Measurements from ENCODE around the gene TSC22D3. TPM values are rescaled to one million over a fixed set of nuclear protein-coding genes. Genes with fewer than 3 reads are reported as not detected.

TSC22D3 gene
- total RNA-seq, 1 donor = 57.2 TPM

- H4K20me1 ChIP-seq (ENCODE audit: insufficient read depth, low read length) = no peaks in the 10 kb centered on the region
- no peak overlapping the region for H3K4me3 ChIP-seq (ENCODE audit: insufficient read depth, low read length)
- no peaks in the 10 kb centered on the region for H3K36me3 ChIP-seq (ENCODE audit: insufficient read depth, low read length)
- H3K79me2 ChIP-seq (ENCODE audit: insufficient read depth, low read length) = no peaks in the 10 kb centered on the region
- no peak overlapping the region for H3K4me2 ChIP-seq (ENCODE audit: insufficient read depth, low read length)
- H3K27ac ChIP-seq (ENCODE audit: low read depth, low read length) = no peak overlapping the region
- DNase-seq (ENCODE audit: insufficient read length, low spot score, missing footprints) = no peak
- no peaks in the 10 kb centered on the region for H3K9me3 ChIP-seq (ENCODE audit: low read depth, low read length)
- H2AFZ ChIP-seq (ENCODE audit: low read length) = no peak overlapping the region
- peaks cover 6% of the 10 kb centered on the region for H3K4me1 ChIP-seq (ENCODE audit: insufficient read depth, low read length)
- no peaks in the 10 kb centered on the region for H3K27me3 ChIP-seq (ENCODE audit: insufficient read depth, low read length)
- TF ChIP-seq CTCF (IDR thresholded peaks at IDR 0.05; ENCODE audit: extremely low read depth, low read depth, low read length) = no peak
These were observed 45.3 kb downstream of the TSC22D3 start for GRCh38 chrX:107730298-107730655.

- Histone ChIP-seq H3K27ac (ENCODE audit: low read depth, low read length) (no peak overlapping the region), H3K4me2 (ENCODE audit: insufficient read depth, low read length) (no peak overlapping the region), H3K27me3 (ENCODE audit: insufficient read depth, low read length) (no peaks in the 10 kb centered on the region), H3K4me1 (ENCODE audit: insufficient read depth, low read length) (peaks cover 6% of the 10 kb centered on the region), H2AFZ (ENCODE audit: low read length) (no peak overlapping the region), H3K36me3 (ENCODE audit: insufficient read depth, low read length) (no peaks in the 10 kb centered on the region), H3K9me3 (ENCODE audit: low read depth, low read length) (no peaks in the 10 kb centered on the region), H3K4me3 (ENCODE audit: insufficient read depth, low read length) (no peak overlapping the region), H4K20me1 (ENCODE audit: insufficient read depth, low read length) (no peaks in the 10 kb centered on the region), H3K79me2 (ENCODE audit: insufficient read depth, low read length) (no peaks in the 10 kb centered on the region)
- no peak for DNase-seq (ENCODE audit: insufficient read length, low spot score, missing footprints)
- no peak for TF ChIP-seq CTCF (IDR thresholded peaks at IDR 0.05; ENCODE audit: extremely low read depth, low read depth, low read length)
These were observed 45.9 kb downstream of the TSC22D3 start for GRCh38 chrX:107729558-107730297.

- no peak overlapping the region for H3K27ac ChIP-seq (ENCODE audit: low read depth, low read length)
These were observed 47.1 kb downstream of the TSC22D3 start for GRCh38 chrX:107728371-107729099.

More at GRCh38 chrX:107728371-107729099, 47.1 kb downstream of the TSC22D3 start:
- no peaks in the 10 kb centered on the region for H3K79me2 ChIP-seq (ENCODE audit: insufficient read depth, low read length)
- H2AFZ ChIP-seq (ENCODE audit: low read length) = no peak overlapping the region
- no peaks in the 10 kb centered on the region for H3K27me3 ChIP-seq (ENCODE audit: insufficient read depth, low read length)
- no peak overlapping the region for H3K4me3 ChIP-seq (ENCODE audit: insufficient read depth, low read length)
- H3K36me3 ChIP-seq (ENCODE audit: insufficient read depth, low read length) = no peaks in the 10 kb centered on the region
- no peak for DNase-seq (ENCODE audit: insufficient read length, low spot score, missing footprints)
- no peak for TF ChIP-seq CTCF (IDR thresholded peaks at IDR 0.05; ENCODE audit: extremely low read depth, low read depth, low read length)
- no peak overlapping the region for H3K4me2 ChIP-seq (ENCODE audit: insufficient read depth, low read length)
- no peaks in the 10 kb centered on the region for H4K20me1 ChIP-seq (ENCODE audit: insufficient read depth, low read length)
- peaks cover 6% of the 10 kb centered on the region for H3K4me1 ChIP-seq (ENCODE audit: insufficient read depth, low read length)
- H3K9me3 ChIP-seq (ENCODE audit: low read depth, low read length) = no peaks in the 10 kb centered on the region

Data from osteoblast (primary cell).